Amniotic epithelial cell (primary cell): ENCODE results near the gene RALBP1.
"Not testable (repeated sequence)": the region's sequence is repeated elsewhere in the genome, so short reads cannot be mapped to it uniquely, and the experiment has no call there.

Experiments used
- DNase-seq: peaks from one replicate; pipeline ENCODE4 v3.0.0-alpha.2; 2010; ENCODE audit warnings: low read depth

RALBP1 gene

GRCh38 chr18:9454061-9454703, 21.1 kb upstream of the RALBP1 start:
- DNase-seq: peak; percentile 79

GRCh38 chr18:9455718-9456511, 19.4 kb upstream of the RALBP1 start:
- DNase-seq: no peak

- no peak for DNase-seq
Measured at GRCh38 chr18:9466127-9466526, 9.2 kb upstream of the RALBP1 start.

GRCh38 chr18:9466846-9467245, 8.5 kb upstream of the RALBP1 start:
- no peak for DNase-seq

- DNase-seq: no peak
Measured at GRCh38 chr18:9468998-9469397, 6.3 kb upstream of the RALBP1 start.

- DNase-seq: no peak
Measured at GRCh38 chr18:9469685-9470084, 5.6 kb upstream of the RALBP1 start.

- DNase-seq: peak; percentile 77
Measured at GRCh38 chr18:9474108-9474982, 968 bp upstream of the RALBP1 start.

GRCh38 chr18:9475643-9476591, 604 bp downstream of the RALBP1 start:
- peak; percentile 51 for DNase-seq

- DNase-seq: not testable (repeated sequence)
Measured at GRCh38 chr18:9476949-9477348, 1.6 kb downstream of the RALBP1 start.

- peak; percentile 20 for DNase-seq
Measured at GRCh38 chr18:9477509-9477908, 2.2 kb downstream of the RALBP1 start.

GRCh38 chr18:9478545-9478944, 3.2 kb downstream of the RALBP1 start:
- no peak for DNase-seq

GRCh38 chr18:9482790-9483189, 7.5 kb downstream of the RALBP1 start:
- DNase-seq: no peak

GRCh38 chr18:9483526-9483925, 8.2 kb downstream of the RALBP1 start:
- no peak for DNase-seq

- not testable (repeated sequence) for DNase-seq
Measured at GRCh38 chr18:9484856-9485255, 9.5 kb downstream of the RALBP1 start.

- no peak for DNase-seq
Measured at GRCh38 chr18:9488538-9488937, 13.2 kb downstream of the RALBP1 start.

- DNase-seq: peak; percentile 92
Measured at GRCh38 chr18:9494778-9495331, 19.5 kb downstream of the RALBP1 start.

- DNase-seq: no peak
Measured at GRCh38 chr18:9495465-9495864, 20.2 kb downstream of the RALBP1 start.

GRCh38 chr18:9495916-9496705, 20.8 kb downstream of the RALBP1 start:
- DNase-seq: no peak

- peak; percentile 24 for DNase-seq
Measured at GRCh38 chr18:9506046-9506792, 30.9 kb downstream of the RALBP1 start.
